GM23338 (cell line): Measurements from ENCODE around the gene ZNF382. TPM values are rescaled to one million over a fixed set of nuclear protein-coding genes. Genes with fewer than 3 reads are reported as not detected.

ENCODE experiments used
- ATAC-seq: fragments of 200-7000 bp; cut with Tn5 transposase; 3 replicates; pipeline ENCODE4 v1.9.1; 2020
- DNase-seq: peaks from one replicate; pipeline ENCODE4 v3.0.0-alpha.2; 2015; ENCODE audit warnings: low spot score
- H2AFZ ChIP-seq: fragments of 200-600 bp; sonication (generic); 2 replicates; pipeline ENCODE4 v1.8.0; 2016; ENCODE audit warnings: antibody characterized with exemption, mild to moderate bottlenecking, moderate library complexity
- H3F3A ChIP-seq: fragments of 200-600 bp; sonication (generic); replicated peaks from 2 replicates; pipeline ENCODE4 v1.8.0; 2017; ENCODE audit warnings: antibody characterized with exemption, mixed run types, low read depth
- H3K27ac ChIP-seq: fragments of 200-600 bp; sonication (generic); 2 replicates; pipeline ENCODE4 v1.6.1; 2016; ENCODE audit warnings: low read depth
- H3K27me3 ChIP-seq: fragments of 200-600 bp; sonication (generic); 2 replicates; pipeline ENCODE4 v1.8.0; 2016; ENCODE audit warnings: mild to moderate bottlenecking, mixed run types, moderate library complexity; ENCODE audit not compliant: insufficient read depth
- H3K36me3 ChIP-seq: fragments of 200-600 bp; sonication (generic); 2 replicates; pipeline ENCODE4 v1.8.0; 2016; ENCODE audit warnings: mild to moderate bottlenecking; ENCODE audit not compliant: insufficient read depth
- H3K4me1 ChIP-seq: fragments of 200-600 bp; sonication (generic); 2 replicates; pipeline ENCODE4 v1.8.0; 2016; ENCODE audit warnings: mild to moderate bottlenecking, moderate library complexity; ENCODE audit not compliant: insufficient read depth
- H3K4me2 ChIP-seq: fragments of 200-600 bp; sonication (generic); 2 replicates; pipeline ENCODE4 v1.7.1; 2017; ENCODE audit warnings: mixed run types
- H3K4me3 ChIP-seq: fragments of 200-600 bp; sonication (generic); 2 replicates; pipeline ENCODE4 v1.6.1; 2016; ENCODE audit warnings: mixed run types
- H3K79me2 ChIP-seq: fragments of 200-600 bp; sonication (generic); replicated peaks from 2 replicates; pipeline ENCODE4 v1.8.0; 2017; ENCODE audit warnings: mild to moderate bottlenecking; ENCODE audit not compliant: insufficient read depth
- H3K9me2 ChIP-seq: fragments of 200-600 bp; sonication (generic); 2 replicates; pipeline ENCODE4 v1.8.0; 2017; ENCODE audit not compliant: insufficient read depth
- H4K20me1 ChIP-seq: fragments of 200-600 bp; sonication (generic); replicated peaks from 2 replicates; pipeline ENCODE4 v1.8.0; 2017; ENCODE audit warnings: mild to moderate bottlenecking; ENCODE audit not compliant: insufficient read depth
- H3K27ac Mint-ChIP-seq: 2 replicates; pipeline ENCODE4 v1.8.0; 2020; ENCODE audit warnings: inconsistent platforms, mild to moderate bottlenecking, moderate library complexity, mixed read lengths
- H3K27me3 Mint-ChIP-seq: 3 replicates; pipeline ENCODE4 v1.8.0; 2022; ENCODE audit warnings: low read depth, mild to moderate bottlenecking, moderate library complexity, mixed read lengths, inconsistent platforms; ENCODE audit not compliant: insufficient read depth, poor library complexity
- H3K36me3 Mint-ChIP-seq: 3 replicates; pipeline ENCODE4 v1.8.0; 2021; ENCODE audit warnings: low read depth, mild to moderate bottlenecking, inconsistent platforms, moderate library complexity, mixed read lengths
- H3K4me1 Mint-ChIP-seq: 3 replicates; pipeline ENCODE4 v1.8.0; 2020; ENCODE audit warnings: mild to moderate bottlenecking, inconsistent platforms, mixed read lengths
- H3K4me3 Mint-ChIP-seq: 3 replicates; pipeline ENCODE4 v1.8.0; 2021; ENCODE audit warnings: moderate library complexity, mild to moderate bottlenecking, inconsistent platforms, mixed read lengths
- H3K9me3 Mint-ChIP-seq: 3 replicates; pipeline ENCODE4 v1.8.0; 2020; ENCODE audit warnings: moderate library complexity, mild to moderate bottlenecking, inconsistent platforms, mixed read lengths
- CREB1 ChIP-seq: fragments of 250-450 bp; sonication (Bioruptor Pico); IDR thresholded peaks from 2 replicates; pipeline ENCODE4 v1.5.0; 2020; ENCODE audit warnings: low read depth, mild to moderate bottlenecking, moderate library complexity
- CTCF ChIP-seq, 2 experiments: fragments of 200-600 bp in 1 of 2; sonication (generic) in 1 of 2; conservative IDR thresholded peaks; 2 replicates each; pipeline versions ENCODE4 v1.5.1 to v1.6.1; 2016 to 2017; ENCODE audit warnings: antibody characterized with exemption in 2 of 2, low read depth in 2 of 2, mild to moderate bottlenecking in 2 of 2, moderate library complexity in 1 of 2
- ETS1 ChIP-seq: IDR thresholded peaks from 2 replicates; pipeline ENCODE4 v1.6.1; 2016; ENCODE audit warnings: antibody characterized with exemption
- EZH2 ChIP-seq: fragments of 200-600 bp; sonication (generic); IDR thresholded peaks from one replicate; pipeline ENCODE4 v1.8.0; 2017; ENCODE audit warnings: antibody characterized with exemption, mild to moderate bottlenecking, low read depth; ENCODE audit not compliant: unreplicated experiment
- EZH2phosphoT487 ChIP-seq: fragments of 200-600 bp; sonication (generic); IDR thresholded peaks from one replicate; pipeline ENCODE4 v1.8.1; 2018; ENCODE audit warnings: antibody characterized with exemption; ENCODE audit not compliant: unreplicated experiment
- REST ChIP-seq: IDR thresholded peaks from one replicate; pipeline ENCODE4 v1.6.1; 2018; ENCODE audit warnings: antibody characterized with exemption; ENCODE audit not compliant: unreplicated experiment
- STAT1 ChIP-seq: IDR thresholded peaks from one replicate; pipeline ENCODE4 v1.6.1; 2016; ENCODE audit warnings: antibody characterized with exemption; ENCODE audit not compliant: unreplicated experiment
- ZNF114 ChIP-seq: fragments of 250-450 bp; sonication (Bioruptor Pico); IDR thresholded peaks from 2 replicates; pipeline ENCODE4 v1.5.0; 2020; ENCODE audit warnings: mild to moderate bottlenecking, moderate library complexity
- ZNF331 ChIP-seq: fragments of 250-450 bp; sonication (Bioruptor Pico); IDR thresholded peaks from 2 replicates; pipeline ENCODE4 v1.5.0; 2020; ENCODE audit warnings: low read depth, mild to moderate bottlenecking, moderate library complexity
- ZNF462 ChIP-seq: fragments of 250-450 bp; sonication (Bioruptor Pico); IDR thresholded peaks from 2 replicates; pipeline ENCODE4 v1.5.0; 2020; ENCODE audit warnings: mild to moderate bottlenecking, moderate library complexity
- polyA plus RNA-seq: library from polyadenylated mRNA; unstranded; fragments of >200 nt; fragmentation: Nextera tagmentation; extraction: Ambion mirVana; gene quantifications from 2 replicates; pipeline ENCODE4 v1.2.1, GENCODE V29; 2016
- total RNA-seq: library from RNA; depleted of rRNA; stranded (reverse); fragments of >200 nt; shearing (Covaris generic); gene quantifications from 2 replicates; pipeline ENCODE4 v1.2.3, GENCODE V29; 2014

ZNF382 gene
- total and polyA plus RNA-seq, 2 experiments from 2014 or later: 3.8 to 11.5 TPM

GRCh38 chr19:36646746-36647145 lies 41.6 kb downstream of the ZNF382 start:
- Histone ChIP-seq H3F3A (no peaks in the 10 kb centered on the region), H3K9me2 (no peaks in the 10 kb centered on the region), H3K27me3 (no peaks in the 10 kb centered on the region), H4K20me1 (no peaks in the 10 kb centered on the region), H3K79me2 (no peaks in the 10 kb centered on the region), H3K36me3 (peaks cover 50% of the 10 kb centered on the region), H3K27ac (no peak overlapping the region), H3K4me2 (no peak overlapping the region), H3K4me3 (no peak overlapping the region), H2AFZ (no peak overlapping the region), H3K4me1 (no peaks in the 10 kb centered on the region)
- Mint-ChIP-seq H3K9me3 (peaks cover 74% of the 10 kb centered on the region), H3K36me3 (peaks cover 75% of the 10 kb centered on the region), H3K27me3 (no peaks in the 10 kb centered on the region), H3K4me3 (no peak overlapping the region), H3K27ac (no peak overlapping the region), H3K4me1 (no peaks in the 10 kb centered on the region)
- ATAC-seq: no peak
- no peak for DNase-seq
- TF ChIP-seq ZNF114 (CRISPR knock-in tag) (no peak), EZH2phosphoT487 (no peak), CREB1 (CRISPR knock-in tag) (no peak), STAT1 (no peak), ETS1 (no peak), EZH2 (no peak)

GRCh38 chr19:36652958-36653357 lies 47.8 kb downstream of the ZNF382 start:
- H3K27me3 ChIP-seq: no peaks in the 10 kb centered on the region
- Mint-ChIP-seq H3K27ac (no peak overlapping the region), H3K36me3 (peaks cover 87% of the 10 kb centered on the region), H3K9me3 (peaks cover 56% of the 10 kb centered on the region), H3K27me3 (no peaks in the 10 kb centered on the region), H3K4me3 (no peak overlapping the region), H3K4me1 (no peaks in the 10 kb centered on the region)
- no peaks in the 10 kb centered on the region for H3K4me1 ChIP-seq
- no peaks in the 10 kb centered on the region for H3K79me2 ChIP-seq
- no peak overlapping the region for H3K4me3 ChIP-seq
- no peaks in the 10 kb centered on the region for H3K9me2 ChIP-seq
- H3K36me3 ChIP-seq: peaks cover 58% of the 10 kb centered on the region
- no peak overlapping the region for H2AFZ ChIP-seq
- no peak overlapping the region for H3K4me2 ChIP-seq
- DNase-seq (no peak), ATAC-seq (no peak)
- H3K27ac ChIP-seq: no peak overlapping the region
- H4K20me1 ChIP-seq: no peaks in the 10 kb centered on the region
- H3F3A ChIP-seq: no peaks in the 10 kb centered on the region
- TF ChIP-seq ZNF331 (no peak), CTCF (conservative IDR thresholded peaks at IDR 0.05; ENCODE audit: low read depth in 2 of 2) (no peak), REST (no peak), ZNF462 (no peak)
